HEK293 (cell line): ENCODE results near the gene MACC1.

Experiments
- CTCF ChIA-PET: fragments of 350-600 bp; formaldehyde crosslinking; extraction: SDS; loops from one replicate; lab custom pipeline; 2021; ENCODE audit warnings: antibody characterized with exemption; lab: Yijun Ruan, JAX
- POLR2A ChIA-PET: fragments of 300-600 bp; formaldehyde crosslinking; extraction: SDS; loops from one replicate; lab custom pipeline; 2020; ENCODE audit warnings: antibody characterized with exemption, inconsistent platforms; lab: Yijun Ruan, JAX
- H3K27ac ChIP-seq: fragments of 200-500 bp; sonication (Bioruptor generic); 2 replicates; pipeline ENCODE4 v1.5.1; 2014; ENCODE audit warnings: low read depth, low read length, control low read depth, inconsistent platforms; ENCODE audit errors: extremely low read depth
- H3K36me3 ChIP-seq, 2 experiments: fragments of 200-500 bp in 1 of 2; sonication (Bioruptor generic) in 1 of 2; 1 replicate in 1 of 2; 2 replicates in 1 of 2; pipeline ENCODE4 v1.5.1; 2014 to 2017; ENCODE audit warnings: inconsistent platforms in 2 of 2, low read length in 2 of 2; ENCODE audit not compliant: control insufficient read depth in 2 of 2, insufficient read depth in 1 of 2
- H3K4me1 ChIP-seq: fragments of 200-500 bp; sonication (Bioruptor generic); 2 replicates; pipeline ENCODE4 v1.5.1; 2014; ENCODE audit warnings: mild to moderate bottlenecking, low read length, inconsistent platforms; ENCODE audit not compliant: control insufficient read depth, insufficient read depth
- H3K4me3 ChIP-seq: 2 replicates; pipeline ENCODE4 v1.5.1; 2011; ENCODE audit warnings: low read depth, mild to moderate bottlenecking, control low read depth, low read length, moderate library complexity
- H3K9me3 ChIP-seq: fragments of 200-500 bp; sonication (Bioruptor generic); 2 replicates; pipeline ENCODE4 v1.5.1; 2014; ENCODE audit warnings: low read depth, low read length, inconsistent platforms; ENCODE audit not compliant: control insufficient read depth, insufficient read depth
- CTCF ChIP-seq: fragments of 450-650 bp; formaldehyde crosslinking; IDR thresholded peaks from 2 replicates; pipeline ENCODE4 v1.5.1; 2016; ENCODE audit warnings: missing biosample characterization, missing genetic modification characterization
- ELK4 ChIP-seq: IDR thresholded peaks from 2 replicates; pipeline ENCODE4 v1.6.1; 2011; ENCODE audit warnings: mild to moderate bottlenecking, low read depth, low read length, borderline replicate concordance
- GLIS2 ChIP-seq: fragments of 450-650 bp; formaldehyde crosslinking; IDR thresholded peaks from 2 replicates; pipeline ENCODE4 v1.5.1; 2016; ENCODE audit warnings: missing biosample characterization, missing genetic modification characterization
- HIC1 ChIP-seq: fragments of 450-650 bp; formaldehyde crosslinking; IDR thresholded peaks from 2 replicates; pipeline ENCODE4 v1.5.1; 2016; ENCODE audit warnings: missing biosample characterization, missing genetic modification characterization
- PRDM1 ChIP-seq: fragments of 450-650 bp; formaldehyde crosslinking; IDR thresholded peaks from 2 replicates; pipeline ENCODE4; 2016; ENCODE audit warnings: missing biosample characterization, missing genetic modification characterization
- SALL2 ChIP-seq: fragments of 450-650 bp; formaldehyde crosslinking; IDR thresholded peaks from 2 replicates; pipeline ENCODE4 v1.5.0; 2017; ENCODE audit warnings: missing biosample characterization, mild to moderate bottlenecking, missing genetic modification characterization, borderline replicate concordance
- SETDB1 ChIP-seq: IDR thresholded peaks from one replicate; pipeline ENCODE4 v1.6.1; 2017; ENCODE audit warnings: mild to moderate bottlenecking, low read length, moderate library complexity, mixed read lengths; ENCODE audit not compliant: insufficient read length
- SP2 ChIP-seq: fragments of 450-650 bp; formaldehyde crosslinking; IDR thresholded peaks from 2 replicates; pipeline ENCODE4 v1.5.1; 2016; ENCODE audit warnings: missing biosample characterization, missing genetic modification characterization
- TCF7L2 ChIP-seq: IDR thresholded peaks from 2 replicates; pipeline ENCODE4 v1.6.1; 2011; ENCODE audit warnings: low read depth, mild to moderate bottlenecking, inconsistent platforms, low read length, moderate library complexity, borderline replicate concordance
- ZBTB17 ChIP-seq: fragments of 450-650 bp; formaldehyde crosslinking; IDR thresholded peaks from 2 replicates; pipeline ENCODE4 v1.5.1; 2016; ENCODE audit warnings: missing biosample characterization, missing genetic modification characterization
- ZBTB26 ChIP-seq: fragments of 450-650 bp; formaldehyde crosslinking; optimal IDR thresholded peaks from 2 replicates; pipeline ENCODE3; 2016; ENCODE audit warnings: missing biosample characterization, mild to moderate bottlenecking, missing genetic modification characterization
- ZFP3 ChIP-seq: fragments of 450-650 bp; formaldehyde crosslinking; IDR thresholded peaks from 2 replicates; pipeline ENCODE4 v1.5.1; 2016; ENCODE audit warnings: low read depth, missing biosample characterization, missing genetic modification characterization
- ZNF146 ChIP-seq: fragments of 450-650 bp; formaldehyde crosslinking; IDR thresholded peaks from 2 replicates; pipeline ENCODE4 v1.5.1; 2016; ENCODE audit warnings: missing biosample characterization, missing genetic modification characterization
- ZNF2 ChIP-seq: fragments of 450-650 bp; formaldehyde crosslinking; IDR thresholded peaks from 2 replicates; pipeline ENCODE4 v1.5.1; 2016; ENCODE audit warnings: missing biosample characterization, missing genetic modification characterization
- ZNF23 ChIP-seq: fragments of 450-650 bp; formaldehyde crosslinking; IDR thresholded peaks from 2 replicates; pipeline ENCODE4 v1.5.1; 2016; ENCODE audit warnings: missing biosample characterization, missing genetic modification characterization, borderline replicate concordance
- ZNF324 ChIP-seq: fragments of 450-650 bp; formaldehyde crosslinking; IDR thresholded peaks from 2 replicates; pipeline ENCODE4 v1.5.1; 2016; ENCODE audit warnings: missing biosample characterization, missing genetic modification characterization
- ZNF394 ChIP-seq: fragments of 450-650 bp; formaldehyde crosslinking; IDR thresholded peaks from 2 replicates; pipeline ENCODE4 v1.5.1; 2016; ENCODE audit warnings: missing biosample characterization, missing genetic modification characterization, mild to moderate bottlenecking, moderate library complexity, borderline replicate concordance
- ZNF473 ChIP-seq: fragments of 450-650 bp; formaldehyde crosslinking; IDR thresholded peaks from 2 replicates; pipeline ENCODE4 v1.5.1; 2017; ENCODE audit warnings: missing biosample characterization, missing genetic modification characterization
- ZNF488 ChIP-seq: fragments of 450-650 bp; formaldehyde crosslinking; IDR thresholded peaks from 2 replicates; pipeline ENCODE4 v1.5.1; 2016; ENCODE audit warnings: missing biosample characterization, missing genetic modification characterization
- ZNF521 ChIP-seq: fragments of 450-650 bp; formaldehyde crosslinking; IDR thresholded peaks from 2 replicates; pipeline ENCODE4 v1.5.1; 2017; ENCODE audit warnings: missing biosample characterization, mild to moderate bottlenecking, missing genetic modification characterization
- ZNF624 ChIP-seq: fragments of 450-650 bp; formaldehyde crosslinking; IDR thresholded peaks from 2 replicates; pipeline ENCODE4 v1.5.1; 2017; ENCODE audit warnings: missing biosample characterization, missing genetic modification characterization
- ZNF747 ChIP-seq: fragments of 450-650 bp; formaldehyde crosslinking; IDR thresholded peaks from 2 replicates; pipeline ENCODE4 v1.5.1; 2016; ENCODE audit warnings: missing biosample characterization, missing genetic modification characterization
- ZNF792 ChIP-seq: fragments of 450-650 bp; formaldehyde crosslinking; IDR thresholded peaks from 2 replicates; pipeline ENCODE4 v1.5.1; 2016; ENCODE audit warnings: missing biosample characterization, missing genetic modification characterization

Gene MACC1

GRCh38 chr7:20260223-20260622 lies 43.0 kb upstream of the MACC1 start:
- Histone ChIP-seq H3K4me3 (no peak overlapping the region), H3K4me1 (peaks cover 4% of the 10 kb centered on the region; the same call in 1 of the 2 replicates), H3K27ac (no peak overlapping the region), H3K36me3 (no peaks in the 10 kb centered on the region), H3K9me3 (no peaks in the 10 kb centered on the region)
- ChIA-PET POLR2A (no interaction called here), CTCF (no interaction called here)
- TF ChIP-seq ZNF488 (no peak), SP2 (tag by site-specific recombination) (no peak), SETDB1 (no peak), PRDM1 (tag by site-specific recombination) (no peak), HIC1 (tag by site-specific recombination) (no peak), ZNF2 (no peak), GLIS2 (tag by site-specific recombination) (no peak), ZNF792 (no peak)

- Histone ChIP-seq H3K36me3 (no peaks in the 10 kb centered on the region), H3K4me3 (no peak overlapping the region), H3K4me1 (no peaks in the 10 kb centered on the region), H3K27ac (no peak overlapping the region), H3K9me3 (no peaks in the 10 kb centered on the region)
- TF ChIP-seq ZNF146 (tag by site-specific recombination) (no peak), ZBTB26 (tag by site-specific recombination) (no peak), ZNF473 (tag by site-specific recombination) (no peak), TCF7L2 (no peak), ZNF624 (tag by site-specific recombination) (no peak), SALL2 (tag by site-specific recombination) (no peak), ELK4 (no peak), ZNF521 (no peak), ZNF394 (no peak), ZNF747 (tag by site-specific recombination) (no peak), ZNF324 (tag by site-specific recombination) (no peak), ZNF23 (tag by site-specific recombination) (no peak), CTCF (no peak), ZNF488 (no peak), ZBTB17 (no peak), ZFP3 (no peak)
- ChIA-PET POLR2A (no interaction called here), CTCF (no interaction called here)
These were observed 40.0 kb upstream of the MACC1 start for GRCh38 chr7:20257212-20257611.
